ENCODE results near the gene WDR46.

WDR46 gene
- long read RNA-seq, donor 1, transcript WDR46-231 (15 exons, 2,358 nt) = major isoform, 9 of 9 reads
- long read RNA-seq, donor 1, partial matches to known transcripts = 0 of 9 reads
- long read RNA-seq, donor 1, other reads (novel, unspliced or antisense) = 0 of 9 reads
- long read RNA-seq, donor 2, partial matches to known transcripts = 24 of 28 reads
- long read RNA-seq, donor 2, other reads (novel, unspliced or antisense) = 0 of 28 reads
- long read RNA-seq, donor 3, partial matches to known transcripts = 0 of 3 reads
- long read RNA-seq, donor 3, other reads (novel, unspliced or antisense) = 0 of 3 reads
- long read RNA-seq, donor 4, transcript WDR46-231 (15 exons, 2,358 nt) = major isoform, 6 of 7 reads
- long read RNA-seq, donor 4, partial matches to known transcripts = 0 of 7 reads
- long read RNA-seq, donor 4, other reads (novel, unspliced or antisense) = 0 of 7 reads
- long read RNA-seq, donor 5, transcript WDR46-231 (15 exons, 2,358 nt) = major isoform, 8 of 99 reads
- long read RNA-seq, donor 5, partial matches to known transcripts = 80 of 99 reads
- long read RNA-seq, donor 5, other reads (novel, unspliced or antisense) = 11 of 99 reads
- long read RNA-seq, donor 6, transcript WDR46-231 (15 exons, 2,358 nt) = major isoform, 5 of 5 reads
- long read RNA-seq, donor 6, partial matches to known transcripts = 0 of 5 reads
- long read RNA-seq, donor 6, other reads (novel, unspliced or antisense) = 0 of 5 reads
- long read RNA-seq, donor 7, transcript WDR46-231 (15 exons, 2,358 nt) = major isoform, 7 of 7 reads
- long read RNA-seq, donor 7, partial matches to known transcripts = 0 of 7 reads
- long read RNA-seq, donor 7, other reads (novel, unspliced or antisense) = 0 of 7 reads
- long read RNA-seq, donor 8, transcript WDR46-231 (15 exons, 2,358 nt) = major isoform, 8 of 65 reads
- long read RNA-seq, donor 8, partial matches to known transcripts = 50 of 65 reads
- long read RNA-seq, donor 8, other reads (novel, unspliced or antisense) = 7 of 65 reads

- DNase-seq = peak; percentile 98
Measured at GRCh38 chr6:33288921-33289783, at the start of gene WDR46, which contains the start of gene PFDN6. Gene WDR46 (minus strand): TSS chr6:33289239. CDS start chr6:33289170, 69 bp downstream. Gene PFDN6 (plus strand): TSS chr6:33289601. CDS start chr6:33289857, 256 bp downstream.

- no peak for DNase-seq
Measured at GRCh38 chr6:33336495-33336894, 47.5 kb upstream of the WDR46 start.

GRCh38 chr6:33335916-33336315 is 46.9 kb upstream of the WDR46 start:
- no peak for DNase-seq

DNA sequence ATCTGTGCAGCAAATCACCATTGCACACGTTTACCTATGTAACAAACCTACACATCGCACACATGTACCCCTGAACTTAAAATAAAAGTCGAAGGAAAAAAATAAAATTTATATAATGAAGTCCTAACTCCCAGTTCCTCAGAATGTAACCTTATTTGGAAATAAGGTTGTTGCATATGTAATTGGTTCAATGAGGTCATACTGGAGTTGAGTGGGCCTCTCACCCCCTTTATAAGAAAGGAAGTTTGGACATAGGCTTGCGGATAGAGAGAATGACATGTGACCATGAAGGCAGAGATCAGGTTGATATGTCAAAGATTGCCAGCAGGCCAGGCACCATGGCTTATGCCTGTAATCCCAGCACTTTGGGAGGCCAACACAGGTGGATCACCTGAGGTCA is 44.6 kb upstream of the WDR46 start:
- DNase-seq = no peak

- DNase-seq = no peak
Measured at GRCh38 chr6:33330736-33331135, 41.7 kb upstream of the WDR46 start.

DNA sequence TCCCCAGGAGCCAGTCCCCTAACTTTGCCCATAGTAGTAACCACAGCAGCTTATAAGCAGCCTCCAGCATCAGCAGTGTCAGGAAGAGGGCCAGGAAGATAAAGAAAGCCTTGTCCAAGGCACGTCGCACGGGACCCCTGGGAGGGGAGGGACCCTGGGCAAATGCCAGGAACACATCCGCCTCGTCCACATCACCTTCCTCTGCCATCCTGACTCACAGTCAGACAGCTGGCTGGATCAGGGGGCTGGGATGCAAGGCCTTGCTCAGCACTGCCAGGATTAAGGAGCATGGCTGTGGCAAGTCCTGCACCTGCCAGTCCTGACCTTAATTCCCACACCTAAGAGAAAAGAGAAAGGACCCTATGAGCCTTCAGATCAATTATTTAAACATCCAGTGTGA is 40.0 kb upstream of the WDR46 start:
- DNase-seq = no peak

DNA sequence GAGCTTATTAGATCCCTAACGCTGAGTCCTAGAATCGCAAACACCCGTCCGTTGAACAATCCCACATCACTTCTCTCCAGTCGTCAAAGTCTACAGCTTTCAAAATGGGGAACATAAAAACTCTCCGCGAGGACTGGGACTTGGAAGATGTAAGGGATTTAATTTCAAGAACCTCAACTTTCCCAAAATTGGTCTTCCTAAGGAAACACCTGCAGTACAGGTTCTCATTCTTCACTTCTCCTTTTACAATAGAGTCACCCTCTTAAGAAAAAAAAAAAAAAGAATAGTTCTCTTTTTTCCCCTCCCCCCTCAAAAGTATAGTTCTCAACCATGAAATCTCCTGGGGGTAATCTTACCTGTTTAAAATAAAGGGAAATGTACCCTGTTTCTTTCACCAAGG is 35.1 kb upstream of the WDR46 start:
- DNase-seq = no peak

- DNase-seq = no peak
Measured at GRCh38 chr6:33323623-33323948, 34.5 kb upstream of the WDR46 start.

DNA sequence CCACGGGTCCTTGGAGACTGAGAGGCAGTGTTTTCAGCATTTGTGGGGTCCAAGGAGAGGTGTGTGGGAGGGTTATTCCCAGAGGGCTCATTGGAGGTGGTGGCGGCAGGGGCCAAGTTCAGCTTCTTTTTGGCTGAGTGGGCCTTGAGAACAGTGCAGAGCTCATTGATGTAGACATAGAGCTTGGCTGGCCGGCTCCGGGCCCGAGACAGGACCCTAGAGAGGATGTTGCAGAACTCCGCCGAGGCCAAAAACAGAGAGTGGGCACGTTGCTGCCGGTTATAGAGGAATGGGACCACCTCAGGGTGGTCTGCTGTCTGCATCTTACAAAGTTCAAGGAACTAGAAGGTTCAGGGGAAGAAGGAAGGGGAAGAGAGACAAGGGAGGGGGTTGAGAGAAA is 32.2 kb upstream of the WDR46 start:
- no peak for DNase-seq

DNA sequence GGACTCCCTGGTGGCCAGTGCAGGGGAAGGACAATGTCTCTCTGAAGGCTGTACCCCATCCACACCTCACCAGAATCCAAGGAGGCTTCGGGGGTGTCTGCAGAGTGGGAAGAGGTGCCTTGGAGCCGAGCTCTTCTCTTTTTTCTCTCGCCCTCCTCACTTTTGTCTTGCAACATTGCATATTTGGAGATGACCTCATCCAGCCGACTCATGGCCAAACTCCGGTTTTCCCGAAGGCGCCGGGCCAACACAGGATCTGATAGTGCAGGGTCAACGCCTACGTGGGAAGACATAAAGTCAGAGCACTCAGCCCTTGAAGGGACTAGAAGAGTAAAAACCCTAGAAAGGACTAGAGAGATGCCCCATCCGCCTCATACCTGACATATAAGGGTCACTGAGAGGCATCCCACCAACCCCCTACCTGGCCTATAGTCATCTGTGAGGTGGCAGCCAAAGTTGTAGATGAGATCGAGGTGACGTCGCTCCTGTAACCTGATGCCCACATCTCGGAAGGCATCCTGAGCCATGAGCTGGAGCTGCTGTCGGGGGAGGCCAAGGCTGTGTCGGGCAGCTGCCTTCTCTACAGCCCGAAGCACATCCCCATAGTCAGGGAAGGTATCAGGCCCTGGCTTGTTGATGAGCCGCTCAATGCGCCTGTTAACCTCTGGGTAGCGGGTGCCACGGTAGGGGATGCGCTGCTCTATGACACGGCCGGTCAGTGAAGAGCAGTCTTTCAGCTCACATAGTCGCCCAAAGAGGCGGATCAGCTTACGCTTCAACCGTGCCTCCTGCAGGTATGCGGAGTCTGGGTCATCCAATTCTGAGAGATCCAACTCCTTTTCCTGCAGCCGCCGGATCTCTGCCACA is 31.5 kb upstream of the WDR46 start:
- DNase-seq = no peak

DNA sequence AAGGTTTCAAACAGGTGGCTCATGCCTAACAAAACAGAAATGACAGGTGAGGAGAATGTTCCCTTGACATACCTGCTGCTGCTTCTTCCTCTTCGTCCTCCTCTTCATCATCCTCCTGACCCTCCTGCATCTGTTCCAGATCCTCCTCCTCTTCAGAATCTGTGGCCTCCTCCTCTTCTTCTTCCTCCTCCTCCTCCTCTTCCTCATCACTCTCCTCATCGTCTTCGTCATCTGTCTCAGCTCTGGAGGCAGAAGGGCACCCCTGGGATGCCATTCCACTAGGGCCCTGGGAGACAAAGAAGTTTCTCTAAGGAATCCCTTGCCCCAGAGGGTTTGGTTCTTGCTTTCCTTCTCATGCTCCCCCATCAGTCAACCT is 30.9 kb upstream of the WDR46 start:
- no peak for DNase-seq

GRCh38 chr6:33318426-33319073 is 29.5 kb upstream of the WDR46 start:
- no peak for DNase-seq

- DNase-seq = peak; percentile 97
Measured at GRCh38 chr6:33317669-33318425, 28.8 kb upstream of the WDR46 start, which contains the start of gene ZBTB22. Gene ZBTB22 (minus strand): TSS chr6:33317744. CDS start chr6:33316916, 828 bp downstream.

DNA sequence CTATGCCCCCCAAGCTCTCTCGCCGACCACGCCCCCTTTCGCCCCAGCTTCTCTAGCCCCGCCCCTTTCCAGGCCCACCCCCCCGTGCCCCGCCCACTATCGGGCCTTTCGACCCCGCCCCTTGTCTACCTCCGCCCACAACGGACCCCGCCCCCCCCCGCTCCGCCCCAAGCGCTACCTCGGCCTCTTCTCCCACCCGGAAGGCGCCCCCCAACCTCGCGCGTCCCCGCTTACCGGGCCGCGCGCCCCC is 28.3 kb upstream of the WDR46 start:
- DNase-seq = no peak

DNA sequence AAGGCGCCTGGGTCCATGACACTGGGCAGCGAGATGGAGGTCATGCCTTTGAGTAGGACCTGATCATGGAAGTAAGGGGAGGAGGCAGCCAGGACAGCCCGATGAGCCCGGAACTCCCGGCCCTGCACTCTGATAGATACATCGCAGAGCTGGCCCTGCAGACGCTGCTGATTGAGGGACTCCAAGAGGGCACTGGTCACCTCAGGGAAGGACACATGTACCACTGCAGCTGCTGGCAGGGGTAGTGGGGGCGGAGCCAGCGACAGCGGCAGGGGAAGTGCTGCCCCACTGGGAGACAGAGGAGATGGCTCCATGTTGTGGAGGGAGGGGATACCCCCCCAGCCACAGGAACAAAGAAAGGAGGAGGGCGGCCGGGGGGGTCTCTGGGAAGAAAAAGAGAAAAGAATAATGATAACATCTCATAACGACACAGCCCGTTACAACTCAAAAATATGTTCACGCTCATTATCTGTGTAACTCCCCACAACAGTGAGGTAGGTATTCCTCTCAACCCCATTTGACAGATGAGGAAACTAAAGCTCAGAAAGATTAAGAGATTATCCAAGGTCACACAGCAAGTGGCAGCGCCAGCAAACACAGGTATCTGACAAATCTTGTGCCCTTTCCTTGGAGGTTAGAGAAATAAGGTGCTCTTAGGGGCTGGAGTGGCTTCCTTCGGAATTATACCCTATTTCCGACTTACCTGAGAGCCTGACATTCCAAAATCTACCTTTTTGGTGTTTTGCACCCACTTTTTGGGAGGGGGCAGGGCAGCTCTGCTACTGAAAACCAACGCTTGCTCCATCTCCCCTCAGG is 27.8 kb upstream of the WDR46 start:
- no peak for DNase-seq

- no peak for DNase-seq
Measured at GRCh38 chr6:33315793-33316602, 27.0 kb upstream of the WDR46 start.

DNA sequence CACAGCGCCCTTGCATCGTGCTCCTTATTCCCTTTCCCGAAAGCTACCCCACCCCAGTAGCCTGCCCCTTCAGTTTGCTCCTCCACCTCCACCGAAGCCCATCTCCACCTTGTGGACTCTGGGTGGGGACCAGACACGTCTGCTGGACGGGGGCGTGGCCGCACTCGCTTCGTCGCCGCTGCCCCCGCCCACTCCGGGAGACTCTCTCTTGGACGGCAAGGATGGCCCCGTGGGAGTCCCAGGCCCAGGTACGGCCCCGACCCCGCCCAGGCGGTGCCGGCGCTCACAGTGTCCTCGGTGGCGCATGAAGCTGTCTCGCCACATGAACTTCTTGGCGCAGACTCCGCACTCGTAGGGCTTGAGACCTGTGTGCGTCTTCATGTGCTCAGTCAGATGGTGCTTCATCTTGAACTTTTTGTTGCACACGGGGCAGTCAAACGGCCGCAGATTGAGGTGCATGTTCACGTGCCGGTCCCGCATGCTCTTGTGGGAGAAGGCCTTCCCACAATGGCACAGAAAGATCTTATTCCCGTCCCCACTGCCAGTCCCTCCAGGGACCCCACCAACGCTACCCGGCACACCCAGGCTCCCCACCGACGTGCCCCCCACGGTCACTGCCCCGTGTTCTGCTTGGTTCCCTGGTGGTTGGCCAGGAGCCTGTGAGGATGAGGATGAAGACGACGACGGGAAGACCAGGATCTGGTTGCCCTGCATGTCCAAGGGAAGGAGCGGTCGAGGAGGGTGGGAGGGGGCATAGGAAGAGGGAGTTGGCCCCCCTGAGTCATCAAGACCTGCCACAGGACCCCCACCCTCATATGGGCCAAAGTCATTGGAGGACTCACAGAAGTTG is 26.1 kb upstream of the WDR46 start:
- peak; percentile 50 for DNase-seq
